ENCODE data around the gene KRTAP2-2. TPM values are rescaled to one million over a fixed set of nuclear protein-coding genes. Genes with fewer than 3 reads are reported as not detected.

The KRTAP2-2 gene
- total and polyA plus RNA-seq, 2 of the 13 experiments (the other 11 are each of a cell fraction or from before 2014, with no cell fraction given) = not detected

GRCh38 chr17:41098481-41098880 lies 43.5 kb upstream of the KRTAP2-2 start (continued):
- no peak for TF ChIP-seq NCOA5 (CRISPR knock-in tag; IDR thresholded peaks at IDR 0.05)

DNA sequence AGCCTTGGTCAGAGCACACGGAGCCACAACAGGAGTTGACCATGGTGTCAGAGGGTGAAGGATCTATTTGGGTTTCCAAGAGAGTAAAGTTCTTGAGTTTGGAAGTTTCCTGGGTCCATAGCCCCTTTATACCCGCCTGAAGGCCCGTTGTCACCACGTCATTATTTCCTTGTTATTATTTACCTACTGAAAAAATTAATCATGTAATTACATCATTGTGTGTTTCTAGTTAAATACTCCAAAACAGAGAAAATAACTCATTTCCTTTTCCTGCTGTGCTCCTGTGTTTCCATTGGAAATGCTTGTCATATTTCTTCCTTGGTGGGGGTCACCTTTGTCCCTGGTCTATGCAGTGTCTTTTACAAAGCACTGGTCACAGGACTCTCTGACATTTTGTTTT lies 43.0 kb upstream of the KRTAP2-2 start, which contains the start of gene KRTAP4-8:
Gene KRTAP4-8 (minus strand): TSS at position 101 of the 400 bp plus-strand sequence. CDS start 58 bp downstream, at position 43.
- Histone ChIP-seq H4K20me1 (ENCODE audit: insufficient read depth, low read length) (no peaks in the 10 kb centered on the region), H3K36me3 (replicated peaks in 1 of 2; ENCODE audit: control insufficient read depth in 1 of 2, insufficient read depth in 2 of 2, low read length in 2 of 2) (no peaks in the 10 kb centered on the region), H3K4me1 (ENCODE audit: insufficient read depth, low read length) (no peaks in the 10 kb centered on the region), H3K4me2 (ENCODE audit: low read depth, low read length) (no peak within 1 kb of the TSS), H3K79me2 (ENCODE audit: insufficient read depth, low read length) (no peaks in the 10 kb centered on the region), H3K27me3 (ENCODE audit: control insufficient read depth in 1 of 2, insufficient read depth in 2 of 2, low read length in 2 of 2) (peaks cover 0 to 11% of the 10 kb centered on the region in 2 experiments; a peak in 2 of 5 replicates), H2AFZ (ENCODE audit: low read length) (no peak within 1 kb of the TSS), H3K27ac (ENCODE audit: extremely low read length, insufficient read depth, low read length) (no peak within 1 kb of the TSS), H3K9me3 (ENCODE audit: low read length) (no peaks in the 10 kb centered on the region), H3K9ac (ENCODE audit: insufficient read depth, low read depth, low read length) (no peak within 1 kb of the TSS), H3K4me3 (replicated peaks in 1 of 3; ENCODE audit: insufficient read depth in 1 of 3, low read depth in 2 of 3, low read length in 3 of 3) (no peak within 1 kb of the TSS)
- no TSS peak for BruUV-seq (replicated peaks)
- DNase-seq (ENCODE audit: low spot score) (no peak), ATAC-seq (no peak), FAIRE-seq (no peak)
- WGBS (ENCODE audit: low lambda C conversion rate) = 6% methylated on average over 4 of the region's 4 CpGs
- intact Hi-C loops (cut with micrococcal nuclease; ENCODE audit: unreplicated experiment) = no loop called here
- in situ Hi-C loops (cut with HindIII; ENCODE audit: extremely low pct_ligation_motif_present, low pct_unique_long_range_greater_than_20kb) = no loop called here
- ChIA-PET CTCF (ENCODE audit: low intra/inter-chr PET ratio, low total read pairs) (no interaction called here), POLR2A (no interaction called here)
- no peak for TF ChIP-seq DBP (CRISPR knock-in tag; IDR thresholded peaks at IDR 0.05; ENCODE audit: not compliant biosample characterization)
- TF ChIP-seq THAP9 (CRISPR knock-in tag; IDR thresholded peaks at IDR 0.05; ENCODE audit: borderline replicate concordance) = no peak
- no peak for TF ChIP-seq KDM4B (CRISPR knock-in tag; IDR thresholded peaks at IDR 0.05)
- TF ChIP-seq EP300 (IDR thresholded peaks at IDR 0.05; ENCODE audit: low read depth in 2 of 2, low read length in 2 of 2) = no peak
- no peak for TF ChIP-seq EP300 (CRISPR knock-in tag; IDR thresholded peaks at IDR 0.05; ENCODE audit: borderline replicate concordance)
- no peak for TF ChIP-seq KLF11 (CRISPR knock-in tag; IDR thresholded peaks at IDR 0.05)
- no peak for TF ChIP-seq ZNF260 (CRISPR knock-in tag; IDR thresholded peaks at IDR 0.05; ENCODE audit: borderline replicate concordance, low read depth)
- TF ChIP-seq PHF21A (CRISPR knock-in tag; IDR thresholded peaks at IDR 0.05) = no peak
- TF ChIP-seq FIP1L1 (IDR thresholded peaks at IDR 0.05; ENCODE audit: borderline replicate concordance, insufficient read depth, low read depth, low read length) = no peak

Measured in HepG2 (cell line).